ENCODE measurements around the gene PI16.
"Not testable (repeated sequence)": the region's sequence is repeated elsewhere in the genome, so short reads cannot be mapped to it uniquely, and the experiment has no call there.

DNA sequence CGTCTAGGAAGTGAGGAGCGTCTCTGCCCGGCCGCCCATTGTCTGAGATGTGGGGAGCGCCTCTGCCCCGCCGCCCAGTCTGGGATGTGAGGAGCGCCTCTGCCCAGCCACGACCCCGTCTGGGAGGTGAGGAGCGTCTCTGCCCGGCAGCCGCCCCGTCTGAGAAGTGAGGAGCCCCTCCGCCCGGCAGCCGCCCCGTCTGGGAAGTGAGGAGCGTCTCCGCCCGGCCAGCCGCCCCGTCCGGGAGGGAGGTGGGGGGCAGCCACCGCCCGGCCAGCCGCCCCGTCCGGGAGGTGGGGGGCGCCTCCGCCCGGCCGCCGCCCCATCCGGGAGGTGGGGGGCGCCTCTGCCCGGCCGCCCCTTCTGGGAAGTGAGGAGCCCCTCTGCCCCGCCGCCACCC is 13.0 kb upstream of the PI16 start:
- TF ChIP-seq, protein P1, sequence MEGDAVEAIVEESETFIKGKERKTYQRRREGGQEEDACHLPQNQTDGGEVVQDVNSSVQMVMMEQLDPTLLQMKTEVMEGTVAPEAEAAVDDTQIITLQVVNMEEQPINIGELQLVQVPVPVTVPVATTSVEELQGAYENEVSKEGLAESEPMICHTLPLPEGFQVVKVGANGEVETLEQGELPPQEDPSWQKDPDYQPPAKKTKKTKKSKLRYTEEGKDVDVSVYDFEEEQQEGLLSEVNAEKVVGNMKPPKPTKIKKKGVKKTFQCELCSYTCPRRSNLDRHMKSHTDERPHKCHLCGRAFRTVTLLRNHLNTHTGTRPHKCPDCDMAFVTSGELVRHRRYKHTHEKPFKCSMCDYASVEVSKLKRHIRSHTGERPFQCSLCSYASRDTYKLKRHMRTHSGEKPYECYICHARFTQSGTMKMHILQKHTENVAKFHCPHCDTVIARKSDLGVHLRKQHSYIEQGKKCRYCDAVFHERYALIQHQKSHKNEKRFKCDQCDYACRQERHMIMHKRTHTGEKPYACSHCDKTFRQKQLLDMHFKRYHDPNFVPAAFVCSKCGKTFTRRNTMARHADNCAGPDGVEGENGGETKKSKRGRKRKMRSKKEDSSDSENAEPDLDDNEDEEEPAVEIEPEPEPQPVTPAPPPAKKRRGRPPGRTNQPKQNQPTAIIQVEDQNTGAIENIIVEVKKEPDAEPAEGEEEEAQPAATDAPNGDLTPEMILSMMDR (IDR thresholded peaks at IDR 0.05): not testable (repeated sequence)
- not testable (repeated sequence) for TF ChIP-seq POLR2AphosphoS5, EP300 (IDR thresholded peaks at IDR 0.05)
